ENCODE data around the gene NF2.

Gene NF2

GRCh38 chr22:29697853-29698598 lies 94.6 kb downstream of the NF2 start:
- H3K9ac ChIP-seq = no peak overlapping the region
- peak overlapping the region; percentile 97 for H3K4me2 ChIP-seq
- peaks cover 28% of the 10 kb centered on the region for H3K36me3 ChIP-seq

GRCh38 chr22:29700206-29700899 lies 96.9 kb downstream of the NF2 start:
- Histone ChIP-seq H3K4me2 (peak overlapping the region; percentile 97), H3K9me3 (no peaks in the 10 kb centered on the region), H3K36me3 (peaks cover 6% of the 10 kb centered on the region), H3K27me3 (no peaks in the 10 kb centered on the region), H3K4me3 (peak overlapping the region; percentile 39), H4K20me1 (no peaks in the 10 kb centered on the region), H3K9ac (peak overlapping the region; percentile 73; the same call in 1 of the 2 replicates), H3K4me1 (peaks cover 97% of the 10 kb centered on the region), H3K27ac (peak overlapping the region; percentile 91)
- no peak for TF ChIP-seq Cebpa-rat (IDR thresholded peaks at IDR 0.05)

More at GRCh38 chr22:29697853-29698598, 94.6 kb downstream of the NF2 start:
- Histone ChIP-seq H3K9me3 (no peaks in the 10 kb centered on the region), H3K27me3 (no peaks in the 10 kb centered on the region), H3K4me1 (peaks cover 88% of the 10 kb centered on the region), H4K20me1 (no peaks in the 10 kb centered on the region), H3K27ac (peak overlapping the region; percentile 6; the same call in 1 of the 2 replicates), H3K4me3 (no peak overlapping the region)
- no peak for TF ChIP-seq Cebpa-rat (IDR thresholded peaks at IDR 0.05)

- Histone ChIP-seq H3K4me2 (peak overlapping the region; percentile 97), H3K4me1 (peaks cover 97% of the 10 kb centered on the region)
Observed at GRCh38 chr22:29700900-29701154, 97.4 kb downstream of the NF2 start.

GRCh38 chr22:29701155-29701999 lies 97.9 kb downstream of the NF2 start:
- H3K4me2 ChIP-seq = peak overlapping the region; percentile 97
- H3K9ac ChIP-seq = peak overlapping the region; percentile 73
- H3K9me3 ChIP-seq = no peaks in the 10 kb centered on the region
- peak overlapping the region; percentile 91 for H3K27ac ChIP-seq
- H3K36me3 ChIP-seq = no peaks in the 10 kb centered on the region
- no peaks in the 10 kb centered on the region for H4K20me1 ChIP-seq
- H3K4me3 ChIP-seq = peak overlapping the region; percentile 46
- peaks cover 97% of the 10 kb centered on the region for H3K4me1 ChIP-seq
- no peak for TF ChIP-seq Cebpa-rat (IDR thresholded peaks at IDR 0.05)
- H3K27me3 ChIP-seq = no peaks in the 10 kb centered on the region

More at GRCh38 chr22:29700900-29701154, 97.4 kb downstream of the NF2 start:
- peak overlapping the region; percentile 39 for H3K4me3 ChIP-seq
- H3K9ac ChIP-seq = peak overlapping the region; percentile 73; the same call in 1 of the 2 replicates
- no peak for TF ChIP-seq Cebpa-rat (IDR thresholded peaks at IDR 0.05)
- H3K36me3 ChIP-seq = peaks cover 2% of the 10 kb centered on the region
- H3K27me3 ChIP-seq = no peaks in the 10 kb centered on the region
- H3K27ac ChIP-seq = peak overlapping the region; percentile 91
- no peaks in the 10 kb centered on the region for H4K20me1 ChIP-seq
- H3K9me3 ChIP-seq = no peaks in the 10 kb centered on the region

DNA sequence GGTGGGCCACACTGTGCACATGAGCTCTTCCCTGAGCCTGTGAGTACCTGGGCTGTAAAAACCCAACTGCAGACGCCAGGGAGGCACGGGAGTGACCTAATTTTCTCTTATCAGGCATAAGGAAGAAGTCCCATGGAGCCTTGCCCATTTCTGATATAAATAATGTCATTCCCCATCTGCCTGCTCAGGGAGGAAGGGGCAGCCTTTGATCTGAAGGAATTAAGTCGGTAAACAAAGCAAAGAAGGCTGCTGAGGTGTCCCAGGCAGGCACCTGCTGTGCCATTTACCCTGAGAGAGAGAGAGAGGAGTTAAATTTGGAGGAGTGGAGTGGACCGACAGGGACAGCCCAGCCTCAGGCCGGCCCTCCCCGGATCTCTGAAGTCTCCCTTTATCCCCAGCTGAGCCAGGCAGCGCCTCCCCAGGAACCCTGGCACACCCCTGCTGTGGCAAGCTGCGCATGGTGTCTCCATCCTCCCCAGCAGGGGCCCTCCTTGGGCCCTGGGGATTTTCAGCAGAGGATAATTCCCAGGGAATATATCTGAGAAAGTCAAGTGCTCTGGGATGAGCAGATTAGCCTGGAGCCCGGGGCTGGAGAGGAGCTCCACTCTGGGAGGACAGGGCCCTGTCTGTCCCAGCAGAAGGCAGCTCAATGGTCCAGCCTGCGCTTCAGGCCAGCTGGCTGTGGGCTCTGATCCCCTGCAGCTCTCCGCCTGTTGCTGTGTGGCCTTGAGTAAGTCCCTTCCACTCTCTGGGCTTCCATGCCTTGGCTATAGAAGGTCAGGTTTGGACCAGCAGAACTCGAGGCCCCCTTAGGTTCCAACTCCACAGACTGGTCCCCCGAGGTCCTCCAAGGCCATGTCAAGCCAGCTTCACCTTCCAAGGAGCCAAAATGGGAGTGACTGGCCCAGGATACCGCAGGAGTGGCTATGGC lies 98.8 kb downstream of the NF2 start:
- Histone ChIP-seq H3K4me1 (peaks cover 97% of the 10 kb centered on the region), H3K27me3 (no peaks in the 10 kb centered on the region), H3K4me2 (peak overlapping the region; percentile 97), H3K27ac (peak overlapping the region; percentile 91), H3K36me3 (no peaks in the 10 kb centered on the region), H4K20me1 (no peaks in the 10 kb centered on the region), H3K4me3 (peak overlapping the region; percentile 46), H3K9me3 (no peaks in the 10 kb centered on the region), H3K9ac (peak overlapping the region; percentile 73)
- TF ChIP-seq Cebpa-rat (IDR thresholded peaks at IDR 0.05) = no peak

DNA sequence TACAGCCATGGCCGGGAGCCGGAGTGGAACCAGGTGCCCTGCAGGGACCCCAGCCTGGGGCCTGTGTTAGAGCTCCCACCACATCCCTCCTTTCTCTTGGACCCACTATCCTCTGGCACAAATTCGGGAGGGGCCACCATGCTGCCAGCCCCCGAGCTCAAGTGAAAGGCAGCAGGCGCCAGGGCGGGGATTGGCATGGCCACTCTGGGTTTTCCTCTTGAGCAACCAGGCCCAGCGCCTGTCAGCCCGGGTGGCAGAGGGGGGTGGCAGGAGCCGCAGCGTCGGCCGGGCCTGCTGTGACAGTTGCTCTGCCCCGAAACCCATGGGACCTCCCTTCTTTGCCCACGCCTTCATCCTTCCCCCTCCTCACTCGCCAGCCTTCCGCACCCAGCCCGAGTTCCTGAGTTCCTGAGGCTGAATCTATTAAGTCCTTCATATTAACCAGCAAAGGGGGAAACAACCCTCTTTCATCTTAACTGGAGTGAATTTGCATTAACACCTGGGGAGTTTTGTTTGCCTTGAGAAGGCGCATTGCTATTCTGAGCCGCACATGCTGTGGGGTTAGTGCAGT lies 99.6 kb downstream of the NF2 start:
- Histone ChIP-seq H4K20me1 (no peaks in the 10 kb centered on the region), H3K4me2 (peak overlapping the region; percentile 97), H3K36me3 (no peaks in the 10 kb centered on the region), H3K4me3 (peak overlapping the region; percentile 46), H3K9me3 (no peaks in the 10 kb centered on the region), H3K4me1 (peaks cover 94% of the 10 kb centered on the region), H3K9ac (peak overlapping the region; percentile 73), H3K27me3 (no peaks in the 10 kb centered on the region), H3K27ac (peak overlapping the region; percentile 91)
- TF ChIP-seq Cebpa-rat (IDR thresholded peaks at IDR 0.05) = peak; percentile 82; the same call in 1 of the 2 replicates

DNA sequence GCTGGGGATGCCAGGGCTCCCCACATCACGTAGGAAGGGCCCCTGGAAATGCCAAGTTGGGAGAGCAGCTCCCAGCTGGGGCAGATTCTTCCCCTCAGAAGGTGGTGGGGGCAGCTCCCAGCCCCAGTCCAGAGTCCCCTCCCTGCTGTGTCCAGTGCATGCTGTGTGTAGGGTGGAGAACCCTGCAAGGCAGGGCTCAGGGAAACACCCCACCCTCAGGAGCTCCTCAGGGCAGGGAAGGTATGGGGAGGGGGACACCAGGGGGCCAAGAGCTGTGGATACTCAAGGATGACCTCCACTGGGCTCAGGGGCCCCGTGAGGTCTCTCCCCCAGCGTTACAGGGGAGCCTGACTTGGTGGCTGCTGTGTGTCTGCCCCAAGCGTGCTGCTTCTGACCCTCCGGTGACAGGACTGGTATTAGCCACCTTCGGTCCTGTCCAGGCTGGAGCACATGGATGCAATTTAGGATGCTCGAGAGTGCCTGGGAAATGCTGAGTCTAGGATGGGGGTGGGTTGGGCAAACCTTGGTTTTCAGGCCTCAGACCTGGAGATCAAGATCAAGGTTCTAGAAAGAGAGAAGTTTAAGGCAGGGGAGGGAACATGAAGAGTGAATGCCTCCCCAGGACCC lies 100.2 kb downstream of the NF2 start:
- H3K27ac ChIP-seq = peak overlapping the region; percentile 91
- H3K4me2 ChIP-seq = peak overlapping the region; percentile 97
- no peaks in the 10 kb centered on the region for H3K36me3 ChIP-seq
- peaks cover 88% of the 10 kb centered on the region for H3K4me1 ChIP-seq
- peak overlapping the region; percentile 46 for H3K4me3 ChIP-seq
- no peaks in the 10 kb centered on the region for H3K27me3 ChIP-seq
- TF ChIP-seq Cebpa-rat (IDR thresholded peaks at IDR 0.05) = no peak
- no peaks in the 10 kb centered on the region for H4K20me1 ChIP-seq
- peak overlapping the region; percentile 73 for H3K9ac ChIP-seq
- H3K9me3 ChIP-seq = no peaks in the 10 kb centered on the region

DNA sequence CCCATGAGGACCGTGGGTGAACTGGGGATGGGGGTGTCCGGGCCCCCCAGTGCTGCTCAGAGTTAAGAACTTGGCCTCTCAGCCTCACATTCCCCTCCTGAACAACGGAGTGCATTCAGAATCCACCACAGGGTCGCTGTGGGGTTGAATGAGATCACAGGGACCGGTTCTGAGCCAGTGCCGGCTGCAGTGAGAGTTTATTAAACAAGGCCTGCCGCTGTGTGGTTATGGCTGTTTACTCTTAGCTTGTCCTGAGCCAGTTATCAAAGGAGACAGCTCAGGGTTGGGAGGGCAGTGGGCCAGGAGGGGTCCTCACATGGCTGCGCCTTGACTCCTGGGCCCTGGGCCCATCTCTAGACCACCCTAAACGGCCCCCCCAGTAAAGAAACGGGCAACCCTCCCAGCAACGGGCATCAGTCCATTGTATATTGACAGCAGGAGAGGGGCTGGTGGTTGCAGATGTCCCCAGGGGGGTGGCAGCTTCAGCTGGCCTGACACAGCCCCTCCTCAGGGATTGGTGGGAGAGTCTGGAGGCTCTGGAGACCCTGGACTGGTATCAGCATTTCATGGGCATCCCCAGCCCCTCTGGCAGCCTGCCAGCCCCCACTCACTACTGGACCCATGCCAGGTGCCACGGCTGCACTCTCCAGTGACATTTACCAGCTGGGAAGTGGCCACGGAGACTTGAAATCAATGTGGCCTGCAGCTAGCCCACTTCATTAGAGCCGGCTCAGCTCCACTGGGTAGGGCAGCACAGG lies 101.3 kb downstream of the NF2 start:
- 0 out of 2 replicates have a peak overlapping the region, but pooled peaks have one; percentile 34 for H3K4me3 ChIP-seq
- no peaks in the 10 kb centered on the region for H3K27me3 ChIP-seq
- no peak for TF ChIP-seq Cebpa-rat (IDR thresholded peaks at IDR 0.05)
- H3K4me2 ChIP-seq = peak overlapping the region; percentile 89
- peak overlapping the region; percentile 62; the same call in 1 of the 2 replicates for H3K9ac ChIP-seq
- H3K27ac ChIP-seq = peak overlapping the region; percentile 73
- peaks cover 77% of the 10 kb centered on the region for H3K4me1 ChIP-seq
- H3K36me3 ChIP-seq = no peaks in the 10 kb centered on the region
- H3K9me3 ChIP-seq = no peaks in the 10 kb centered on the region
- H4K20me1 ChIP-seq = no peaks in the 10 kb centered on the region
